PFSK-1 (cell line): Measurements from ENCODE around the gene SMTNL2.

Experiments used
- POLR2AphosphoS5 ChIP-seq: IDR thresholded peaks from 2 replicates; pipeline ENCODE4 v1.6.1; 2012; ENCODE audit warnings: low read depth, mild to moderate bottlenecking, control low read depth, low read length, moderate library complexity
- REST ChIP-seq, 2 experiments: IDR thresholded peaks; 2 replicates each; pipeline versions ENCODE4 v1.6.1 to v1.8.0; 2011 to 2012; ENCODE audit warnings: low read depth in 2 of 2, low read length in 2 of 2, control low read depth in 1 of 2, inconsistent platforms in 1 of 2, mild to moderate bottlenecking in 1 of 2, moderate library complexity in 1 of 2; ENCODE audit not compliant: insufficient read depth in 1 of 2
- TAF1 ChIP-seq: IDR thresholded peaks from 2 replicates; pipeline ENCODE4 v1.6.1; 2012; ENCODE audit warnings: low read length, control low read depth, borderline replicate concordance; ENCODE audit not compliant: insufficient read depth

- TF ChIP-seq TAF1 (no peak), REST (IDR thresholded peaks at IDR 0.05; ENCODE audit: insufficient read depth in 1 of 2, low read depth in 2 of 2, low read length in 2 of 2) (no peak), POLR2AphosphoS5 (no peak)
Measured at GRCh38 chr17:4602041-4602440, 17.7 kb downstream of the SMTNL2 start.
